OCI-M1 (cell line): ENCODE measurements around the gene ZNF260.

Experiments
- DNase-seq: peaks from one replicate; lab custom pipeline; 2025; lab: John Stamatoyannopoulos, UW

Gene ZNF260

DNA sequence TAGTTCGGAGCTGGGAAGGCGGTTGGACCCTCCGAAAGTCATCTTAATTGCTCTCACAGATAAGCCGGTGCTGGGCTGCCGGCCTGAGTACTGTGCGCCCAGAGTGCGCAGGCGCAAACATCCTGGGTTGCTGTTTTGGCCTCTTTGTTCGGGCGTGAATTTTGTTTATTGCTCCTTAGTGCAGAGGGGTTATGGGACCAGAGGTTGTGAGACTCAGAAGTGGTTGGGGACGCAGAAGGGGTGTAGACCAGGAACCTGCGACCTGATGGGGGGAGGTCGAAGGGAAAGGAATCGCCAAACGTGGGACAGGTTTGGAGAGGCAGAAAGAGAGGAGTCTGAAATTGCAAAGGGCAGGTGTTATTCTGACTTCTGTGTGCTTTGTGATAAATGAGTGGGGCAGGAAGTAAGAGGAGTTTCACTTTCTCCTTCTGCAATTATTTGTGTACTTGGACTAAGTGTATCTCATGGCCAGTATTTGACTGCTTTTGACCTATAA, 38.1 kb downstream of the ZNF260 start:
- DNase-seq = peak; percentile 98

DNA sequence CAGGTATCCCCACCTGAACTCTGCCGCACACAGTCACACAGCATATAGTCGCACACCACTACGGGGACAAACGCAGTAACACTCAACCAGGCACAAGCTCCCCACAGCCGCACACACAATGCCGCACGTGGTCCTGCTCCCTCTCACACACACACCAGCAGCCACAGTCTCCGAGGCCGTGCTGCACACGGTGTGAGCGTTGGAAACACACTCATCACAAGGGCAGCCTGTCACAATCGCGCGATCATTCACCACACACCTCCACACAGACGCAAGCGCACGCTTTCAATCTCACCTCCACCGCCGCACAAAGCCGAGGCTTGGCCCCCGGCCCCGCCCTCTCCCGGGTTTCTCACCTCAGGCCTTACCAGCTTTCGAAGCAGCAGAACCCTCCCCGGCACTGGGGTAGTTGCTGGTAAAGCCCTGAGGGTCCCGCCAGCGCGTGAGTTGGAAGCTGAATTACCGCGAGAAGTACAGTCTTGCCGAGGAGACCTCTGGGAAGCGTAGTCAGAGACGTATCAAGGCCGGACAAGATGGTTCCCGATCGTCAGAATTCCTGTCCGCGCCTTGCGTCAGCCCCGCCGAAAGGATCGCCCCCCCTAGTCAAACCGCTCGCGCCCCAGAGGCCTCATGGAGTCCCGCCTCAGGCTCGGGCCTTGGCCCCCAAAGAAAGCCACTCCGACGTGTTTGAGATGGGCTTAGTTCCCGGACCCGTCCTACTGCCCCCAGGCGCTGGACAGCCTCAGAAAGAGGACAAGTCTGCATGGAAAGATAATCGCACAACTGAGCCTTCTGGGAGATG, 38.8 kb downstream of the ZNF260 start, which contains the start of gene ZNF566:
ZNF566 (minus strand) TSS at position 444 of the 802 bp plus-strand sequence. CDS start 13,004 bp downstream, outside the sequence.
- peak; percentile 98 for DNase-seq

DNA sequence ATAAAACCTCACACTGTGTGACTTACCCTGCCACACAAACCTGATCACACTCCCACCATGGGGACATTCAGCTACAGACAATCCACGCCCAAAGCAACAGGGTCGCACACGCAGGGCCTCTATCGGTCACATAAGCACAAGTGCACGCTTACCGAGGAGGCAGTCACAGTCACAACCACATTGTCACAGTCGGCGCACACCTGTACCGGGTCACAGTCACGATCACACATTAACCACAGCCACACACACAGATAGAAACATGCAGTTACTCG, 39.3 kb downstream of the ZNF260 start:
- peak; percentile 81 for DNase-seq

DNA sequence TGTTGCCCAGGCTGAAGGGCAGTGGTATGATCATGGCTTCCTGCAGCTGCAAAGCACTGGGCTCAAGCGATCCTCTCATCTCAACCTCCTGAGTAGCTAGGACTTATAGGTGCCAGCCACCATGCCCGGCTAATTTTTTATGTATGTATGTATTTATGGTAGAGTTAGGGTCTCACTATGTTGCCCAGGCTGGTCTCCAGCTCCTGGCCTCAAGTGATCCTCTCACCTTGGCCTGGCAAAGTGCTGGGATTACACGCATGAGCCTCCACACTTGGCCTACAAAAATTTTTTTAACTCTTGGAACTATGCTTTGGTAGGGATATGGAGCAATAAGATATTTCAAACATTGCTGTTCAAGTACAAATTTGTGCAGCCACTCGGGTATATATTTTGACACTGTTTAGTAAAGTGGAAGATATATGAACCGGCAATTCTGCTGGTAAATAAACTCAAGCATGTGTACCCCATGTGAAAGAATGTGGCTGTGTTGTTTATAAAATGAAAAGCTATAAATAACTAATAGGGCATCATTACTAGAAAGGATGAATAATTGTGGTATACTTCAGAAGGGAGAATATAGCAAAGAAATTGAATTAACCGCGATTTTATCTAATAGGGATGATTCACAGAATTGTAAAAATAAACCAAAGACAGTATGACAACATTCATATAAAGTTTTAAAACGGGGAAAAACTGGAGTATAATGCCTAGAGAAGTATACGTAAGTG, 39.8 kb downstream of the ZNF260 start:
- no peak for DNase-seq

DNA sequence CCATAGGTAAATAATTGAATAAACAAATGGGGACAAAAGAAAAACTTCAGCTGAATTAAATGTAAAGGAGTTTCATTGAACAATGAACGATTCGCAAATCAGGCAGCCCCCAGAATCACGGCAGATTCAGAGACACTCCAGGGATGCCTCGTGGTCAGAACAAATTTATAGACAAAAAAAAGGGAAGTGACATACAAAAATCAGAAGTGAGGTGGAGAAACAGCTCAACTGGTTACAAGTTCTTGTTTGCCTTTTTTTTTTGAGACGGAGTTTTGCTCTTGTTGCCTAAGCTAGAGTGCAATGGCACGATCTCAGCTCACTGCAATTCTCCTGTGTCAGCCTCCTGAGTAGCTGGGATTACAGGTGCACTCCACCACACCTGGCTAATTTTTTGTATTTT, 44.4 kb downstream of the ZNF260 start:
- DNase-seq = peak; percentile 51

DNA sequence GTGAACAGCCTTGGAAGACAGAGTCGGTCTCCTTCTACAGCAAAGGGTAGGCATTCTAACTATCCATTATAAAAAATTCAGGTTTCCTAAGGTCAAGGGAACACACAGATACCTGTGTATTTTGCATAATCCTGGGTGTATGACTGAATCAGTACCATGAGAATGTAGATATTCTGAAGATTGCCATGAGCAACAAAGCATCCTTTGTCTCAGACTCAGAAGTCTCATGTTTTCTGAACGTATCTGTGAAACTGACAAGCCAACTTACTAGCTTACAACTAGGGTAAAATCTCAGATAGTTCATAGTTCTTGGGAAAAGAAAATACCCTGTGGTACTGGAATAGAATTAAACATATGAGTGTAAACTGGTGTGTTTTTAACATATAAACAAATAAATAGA, 45.2 kb downstream of the ZNF260 start:
- no peak for DNase-seq
